GM23248 (cell line): ENCODE results near the gene TOX2.

ENCODE experiments used
- EZH2 ChIP-seq: fragments of 200-600 bp; sonication (generic); IDR thresholded peaks from 2 replicates; pipeline ENCODE4 v1.6.1; 2018; ENCODE audit warnings: antibody characterized with exemption, mild to moderate bottlenecking; ENCODE audit not compliant: insufficient read depth, poor library complexity, severe bottlenecking
- EZH2phosphoT487 ChIP-seq: fragments of 200-600 bp; sonication (generic); IDR thresholded peaks from 2 replicates; pipeline ENCODE4 v1.6.1; 2018; ENCODE audit warnings: antibody characterized with exemption, moderate library complexity, mild to moderate bottlenecking, low read depth; ENCODE audit not compliant: insufficient read depth

DNA sequence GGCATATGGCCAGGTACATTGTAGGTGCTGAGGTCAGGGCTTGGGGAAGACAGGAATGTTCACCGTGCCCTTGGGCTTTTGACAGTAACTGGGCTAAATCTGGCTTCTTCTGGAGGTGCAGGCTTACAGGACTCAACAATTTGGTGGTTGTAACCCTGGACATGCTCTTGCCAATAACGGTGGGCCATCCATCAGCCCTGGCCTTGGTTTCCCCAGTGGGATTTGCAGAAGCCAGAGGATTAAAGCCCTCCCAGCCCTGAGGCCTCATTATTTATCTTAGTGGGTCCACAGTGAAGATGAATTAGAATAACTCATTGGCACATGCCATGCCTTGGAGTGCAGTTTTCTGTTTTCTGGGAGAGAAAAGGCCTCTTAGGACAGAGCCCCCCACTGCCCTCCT is 44.0 kb downstream of the TOX2 start:
- TF ChIP-seq EZH2phosphoT487 (no peak), EZH2 (no peak)
